OCI-LY1 (cell line): ENCODE measurements around the gene NBPF20.
"Not testable (repeated sequence)": the region's sequence is repeated elsewhere in the genome, so short reads cannot be mapped to it uniquely, and the experiment has no call there.

Experiments
- H2AFZ ChIP-seq: fragments of 200-600 bp; sonication (generic), shearing (Covaris generic); 2 replicates; pipeline ENCODE4 v1.6.0; 2014; ENCODE audit warnings: antibody characterized with exemption, mild to moderate bottlenecking, low read length
- H3F3A ChIP-seq: fragments of 200-600 bp; sonication (generic), shearing (Covaris generic); 2 replicates; pipeline ENCODE4 v1.6.0; 2014; ENCODE audit warnings: mild to moderate bottlenecking, antibody characterized with exemption, low read length, moderate library complexity; ENCODE audit not compliant: insufficient read depth
- H3K27ac ChIP-seq: fragments of 200-600 bp; sonication (generic); 2 replicates; pipeline ENCODE4 v1.5.1; 2014; ENCODE audit warnings: low read length, mixed run types, mild to moderate bottlenecking, low read depth; ENCODE audit not compliant: poor library complexity, severe bottlenecking
- H3K27me3 ChIP-seq: fragments of 200-600 bp; sonication (generic); 2 replicates; pipeline ENCODE4 v1.6.0; 2014; ENCODE audit warnings: antibody characterized with exemption, mild to moderate bottlenecking, low read length, moderate library complexity; ENCODE audit not compliant: insufficient read depth
- H3K36me3 ChIP-seq: fragments of 200-600 bp; sonication (generic); 2 replicates; pipeline ENCODE4 v1.6.1; 2014; ENCODE audit warnings: mild to moderate bottlenecking, antibody characterized with exemption, low read length, moderate library complexity, mixed read lengths; ENCODE audit not compliant: insufficient read depth
- H3K4me1 ChIP-seq: fragments of 200-600 bp; sonication (generic); 2 replicates; pipeline ENCODE4 v1.5.1; 2014; ENCODE audit warnings: mild to moderate bottlenecking, low read length, moderate library complexity; ENCODE audit not compliant: insufficient read depth, severe bottlenecking
- H3K4me2 ChIP-seq: fragments of 200-600 bp; sonication (generic), shearing (Covaris generic); 2 replicates; pipeline ENCODE4 v1.6.1; 2014; ENCODE audit warnings: low read length
- H3K4me3 ChIP-seq: fragments of 200-600 bp; sonication (generic); 2 replicates; pipeline ENCODE4 v1.5.1; 2014; ENCODE audit warnings: low read length, low read depth, mild to moderate bottlenecking, mixed read lengths; ENCODE audit not compliant: poor library complexity, severe bottlenecking
- H3K79me2 ChIP-seq: fragments of 200-600 bp; shearing (Covaris generic); 2 replicates; pipeline ENCODE4 v1.6.1; 2016; ENCODE audit warnings: mixed run types, low read length, mixed read lengths; ENCODE audit not compliant: insufficient read depth
- H3K9ac ChIP-seq: fragments of 200-600 bp; sonication (generic), shearing (Covaris generic); 2 replicates; pipeline ENCODE4 v1.6.1; 2014; ENCODE audit warnings: mild to moderate bottlenecking, low read length, mixed read lengths
- H3K9me2 ChIP-seq: fragments of 200-600 bp; sonication (generic), shearing (Covaris generic); 2 replicates; pipeline ENCODE4 v1.6.1; 2014; ENCODE audit warnings: low read depth, mild to moderate bottlenecking, low read length, mixed read lengths
- H3K9me3 ChIP-seq: fragments of 200-600 bp; shearing (Covaris generic); 2 replicates; pipeline ENCODE4 v1.6.1; 2014; ENCODE audit warnings: low read length, mixed read lengths
- H4K20me1 ChIP-seq: fragments of 200-600 bp; sonication (generic), shearing (Covaris generic); 2 replicates; pipeline ENCODE4 v1.6.0; 2016; ENCODE audit warnings: mild to moderate bottlenecking, low read length; ENCODE audit not compliant: insufficient read depth

The NBPF20 gene

GRCh38 chr1:145464017-145464416 is 38.6 kb upstream of the NBPF20 start:
- not testable (repeated sequence) for H3K79me2 ChIP-seq, H2AFZ ChIP-seq, H3K4me3 ChIP-seq, H3K4me2 ChIP-seq, H4K20me1 ChIP-seq, H3K9ac ChIP-seq, H3K4me1 ChIP-seq, H3K9me2 ChIP-seq, H3K36me3 ChIP-seq, H3K27me3 ChIP-seq, H3F3A ChIP-seq, H3K27ac ChIP-seq, H3K9me3 ChIP-seq

- H3K4me1 ChIP-seq, H3F3A ChIP-seq, H4K20me1 ChIP-seq, H3K79me2 ChIP-seq, H3K27me3 ChIP-seq, H3K9me3 ChIP-seq, H3K9ac ChIP-seq, H2AFZ ChIP-seq, H3K4me2 ChIP-seq, H3K27ac ChIP-seq, H3K36me3 ChIP-seq, H3K4me3 ChIP-seq, H3K9me2 ChIP-seq: not testable (repeated sequence)
Measured at GRCh38 chr1:145460684-145461083, 35.3 kb upstream of the NBPF20 start.

DNA sequence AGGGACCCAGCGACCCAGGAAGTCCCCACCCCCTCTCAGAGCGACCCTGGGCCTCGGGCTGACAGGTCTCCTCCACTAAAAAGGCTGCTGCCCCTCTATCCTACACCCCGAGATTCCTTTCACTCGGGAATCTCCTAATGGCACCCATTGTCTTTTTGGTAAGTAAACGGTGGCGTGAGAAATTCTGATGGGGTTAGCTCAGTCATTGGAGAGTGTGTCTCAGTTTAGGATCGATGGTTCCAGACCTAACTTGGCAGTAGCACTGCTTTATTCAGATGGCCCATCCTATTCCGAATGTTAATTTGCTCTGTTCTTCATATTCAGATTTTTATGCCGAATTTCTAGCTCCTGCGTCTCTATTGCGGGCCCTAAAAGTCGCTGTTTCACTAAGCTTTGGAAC is 34.6 kb upstream of the NBPF20 start:
- H4K20me1 ChIP-seq, H3K9me2 ChIP-seq, H3K9me3 ChIP-seq, H3K79me2 ChIP-seq, H3K4me2 ChIP-seq, H3F3A ChIP-seq, H2AFZ ChIP-seq, H3K4me1 ChIP-seq, H3K27me3 ChIP-seq, H3K36me3 ChIP-seq, H3K9ac ChIP-seq, H3K27ac ChIP-seq, H3K4me3 ChIP-seq: not testable (repeated sequence)

DNA sequence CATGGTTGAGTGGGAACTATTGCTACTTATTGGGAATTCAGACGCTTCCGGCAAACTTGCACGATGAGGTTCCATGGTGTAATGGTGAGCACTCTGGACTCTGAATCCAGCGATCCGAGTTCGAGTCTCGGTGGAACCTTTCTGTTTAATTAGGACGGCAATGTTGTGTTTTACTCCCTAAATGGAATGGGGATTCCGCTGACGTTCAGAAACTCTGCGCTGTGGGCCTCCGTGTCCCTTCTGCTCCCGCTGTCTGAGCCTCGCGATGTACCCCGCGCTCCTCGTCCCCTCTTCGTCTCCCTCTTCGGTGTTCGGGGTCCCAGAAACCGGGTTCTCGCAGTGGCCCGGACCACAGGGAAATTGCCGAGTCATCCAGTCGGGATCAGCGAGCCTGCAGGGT is 34.2 kb upstream of the NBPF20 start:
- not testable (repeated sequence) for H3K79me2 ChIP-seq, H3K4me1 ChIP-seq, H3K27me3 ChIP-seq, H3K27ac ChIP-seq, H3K9me3 ChIP-seq, H3K4me2 ChIP-seq, H3K36me3 ChIP-seq, H3F3A ChIP-seq, H4K20me1 ChIP-seq, H2AFZ ChIP-seq, H3K4me3 ChIP-seq, H3K9ac ChIP-seq, H3K9me2 ChIP-seq

DNA sequence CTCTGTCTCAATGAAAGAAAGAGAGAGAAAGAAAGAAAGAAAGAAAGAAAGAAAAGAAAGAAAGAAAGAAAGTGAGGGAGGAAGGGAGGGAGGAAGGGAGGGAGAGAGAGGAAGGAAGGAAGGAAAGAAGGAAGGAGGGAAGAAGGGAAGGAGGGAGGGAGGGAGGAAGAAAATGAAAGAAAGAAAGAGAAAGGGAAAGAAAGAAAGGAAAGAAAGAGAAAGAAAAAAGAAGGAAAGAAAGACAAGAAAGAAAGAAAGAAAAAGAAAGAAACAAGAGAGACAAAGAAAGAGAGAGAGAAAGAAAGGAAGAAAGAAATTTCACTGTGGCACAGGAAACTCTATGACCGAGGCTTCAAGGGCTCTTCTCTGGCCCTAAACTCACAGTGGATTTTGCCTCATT is 33.7 kb upstream of the NBPF20 start:
- not testable (repeated sequence) for H3K9me2 ChIP-seq

DNA sequence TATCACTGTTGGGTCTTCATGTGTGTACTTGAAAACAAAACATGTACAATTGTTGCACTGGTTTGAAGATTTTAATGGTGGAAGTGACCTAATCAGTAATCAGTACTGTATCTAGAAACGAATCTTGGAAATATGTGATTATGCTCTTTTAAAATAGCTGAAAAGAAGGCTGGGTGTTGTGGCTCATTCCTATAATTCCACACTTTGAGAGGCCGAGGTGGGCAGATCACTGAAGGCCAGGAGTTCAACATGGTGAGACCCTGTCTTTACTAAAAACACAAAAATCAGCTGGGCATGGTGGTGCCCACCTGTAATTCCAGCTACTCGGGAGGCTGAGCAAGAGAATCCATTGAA is 29.4 kb upstream of the NBPF20 start:
- H3K9ac ChIP-seq, H3K79me2 ChIP-seq, H4K20me1 ChIP-seq, H3K27me3 ChIP-seq, H3K4me2 ChIP-seq, H3K36me3 ChIP-seq, H3F3A ChIP-seq, H3K4me3 ChIP-seq, H3K9me3 ChIP-seq, H2AFZ ChIP-seq, H3K9me2 ChIP-seq, H3K4me1 ChIP-seq, H3K27ac ChIP-seq: not testable (repeated sequence)

More for the DNA sequence above, 33.7 kb upstream of the NBPF20 start:
- not testable (repeated sequence) for H3K4me3 ChIP-seq, H3F3A ChIP-seq, H3K36me3 ChIP-seq, H4K20me1 ChIP-seq, H3K27ac ChIP-seq, H3K9ac ChIP-seq, H3K4me1 ChIP-seq, H3K4me2 ChIP-seq, H3K79me2 ChIP-seq, H3K27me3 ChIP-seq, H3K9me3 ChIP-seq, H2AFZ ChIP-seq

DNA sequence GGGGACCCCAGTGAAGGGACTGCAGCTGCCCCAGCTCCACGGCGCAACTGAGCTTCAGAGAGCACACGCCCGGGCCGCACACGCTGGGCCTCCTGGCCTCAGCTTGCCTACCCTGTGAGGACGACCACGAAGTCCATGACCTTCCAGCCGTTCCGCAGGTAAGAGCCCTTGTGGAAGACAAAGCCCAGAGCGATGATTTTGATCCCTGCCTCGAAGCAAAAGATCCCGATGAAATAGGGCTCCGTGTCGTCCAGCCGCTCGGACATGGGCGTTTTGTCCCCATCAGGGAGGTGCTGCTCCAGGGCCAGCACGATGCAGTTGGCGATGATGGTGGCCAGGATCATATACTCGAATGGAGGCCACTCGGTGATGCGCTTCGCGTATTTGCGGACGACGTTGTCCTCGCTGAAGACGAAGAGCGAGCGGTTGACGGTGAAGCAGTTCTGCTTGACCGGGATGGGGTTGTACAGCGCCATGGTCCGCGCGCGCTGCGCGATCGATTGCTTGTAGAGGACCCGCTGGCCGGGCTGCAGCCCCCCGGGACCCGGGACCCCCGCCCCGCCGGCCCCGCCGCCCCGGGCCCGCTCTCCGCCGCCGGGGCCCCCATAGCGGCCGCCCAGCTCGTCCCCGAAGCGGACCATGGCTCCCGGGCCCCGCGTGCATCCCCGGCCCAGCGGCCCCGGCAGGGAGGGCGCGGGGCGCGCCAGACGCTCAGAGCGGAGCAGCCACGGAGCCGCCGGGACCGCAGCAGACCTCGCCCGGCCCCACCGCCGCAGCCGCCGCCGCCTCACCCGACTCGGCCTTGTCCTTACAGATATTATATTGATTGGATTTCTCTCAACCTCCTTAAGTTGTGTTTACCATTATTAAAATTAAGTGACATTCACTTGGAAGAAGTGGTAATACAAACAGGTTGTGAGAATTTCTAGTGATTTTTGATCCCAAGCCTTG is 28.7 kb upstream of the NBPF20 start:
- not testable (repeated sequence) for H3F3A ChIP-seq, H3K4me3 ChIP-seq, H3K27me3 ChIP-seq, H3K27ac ChIP-seq, H2AFZ ChIP-seq, H3K36me3 ChIP-seq, H3K79me2 ChIP-seq, H3K9ac ChIP-seq, H3K4me2 ChIP-seq, H3K9me3 ChIP-seq, H3K9me2 ChIP-seq, H4K20me1 ChIP-seq, H3K4me1 ChIP-seq

DNA sequence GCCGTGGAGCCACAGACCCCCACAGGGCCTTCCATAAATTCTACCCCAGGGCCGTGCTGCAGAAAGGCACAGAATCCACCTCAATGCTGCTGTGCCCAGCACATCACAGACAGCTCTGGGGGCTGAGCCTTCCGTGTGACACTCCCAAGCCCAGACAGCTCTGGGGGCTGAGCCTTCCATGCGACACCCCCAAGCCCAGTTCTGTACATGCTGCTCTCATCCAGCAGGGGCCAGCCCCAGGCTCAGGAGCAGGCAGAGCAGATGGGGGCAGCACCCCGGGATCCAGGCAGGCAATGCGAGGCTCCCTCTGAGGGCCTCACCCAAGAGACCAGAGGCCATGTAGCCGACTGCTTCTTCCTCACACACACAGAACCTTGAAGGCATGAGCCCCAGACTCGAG is 27.1 kb upstream of the NBPF20 start:
- H3F3A ChIP-seq, H2AFZ ChIP-seq, H3K79me2 ChIP-seq, H3K4me3 ChIP-seq, H3K9me3 ChIP-seq, H3K27me3 ChIP-seq, H3K27ac ChIP-seq, H3K4me2 ChIP-seq, H3K9me2 ChIP-seq, H3K36me3 ChIP-seq, H3K9ac ChIP-seq, H4K20me1 ChIP-seq, H3K4me1 ChIP-seq: not testable (repeated sequence)
